PC-9 (cell line): ENCODE results near the gene AOPEP. TPM values are rescaled to one million over a fixed set of nuclear protein-coding genes. Genes with fewer than 3 reads are reported as not detected.
A peak's percentile ranks its signal among the peaks of the same experiment; 100 is the strongest.

Experiments used
- BruUV-seq: library from RNA; stranded (reverse); fragments of 400-500 nt; replicated peaks from 2 replicates; lab custom pipeline; 2021; lab: Mats Ljungman, UMichigan
- CTCF ChIA-PET: fragments of 300-600 bp; sonication (Branson Sonifier 250); formaldehyde crosslinking; loops from one replicate; lab custom pipeline; 2022; ENCODE audit warnings: antibody characterized with exemption; lab: Charles Lee
- POLR2A ChIA-PET: fragments of 300-600 bp; sonication (Branson Sonifier 250); formaldehyde crosslinking; loops from one replicate; lab custom pipeline; 2022; ENCODE audit warnings: antibody characterized with exemption; ENCODE audit not compliant: unreplicated experiment; lab: Charles Lee
- DNase-seq, 2 experiments: peaks; one replicate each; pipeline versions ENCODE4 v3.0.0 to v3.0.0-alpha.2; 2015 to 2022; ENCODE audit warnings: mixed read lengths in 1 of 2
- H2AFZ ChIP-seq: fragments of 200-600 bp; sonication (generic); 2 replicates; pipeline ENCODE4 v1.8.1; 2017; ENCODE audit warnings: antibody characterized with exemption
- H3F3A ChIP-seq: fragments of 200-600 bp; sonication (generic); 2 replicates; pipeline ENCODE4 v1.8.1; 2017; ENCODE audit warnings: antibody characterized with exemption, mild to moderate bottlenecking, low read depth; ENCODE audit not compliant: insufficient read depth
- H3K27ac ChIP-seq: fragments of 200-600 bp; sonication (generic); 2 replicates; pipeline ENCODE4 v1.6.1; 2016; ENCODE audit warnings: mixed run types
- H3K27me3 ChIP-seq: fragments of 200-600 bp; sonication (generic); 2 replicates; pipeline ENCODE4 v1.6.1; 2016; ENCODE audit warnings: low read depth, mixed run types; ENCODE audit not compliant: insufficient read depth
- H3K36me3 ChIP-seq: fragments of 200-600 bp; sonication (generic); 2 replicates; pipeline ENCODE4 v1.6.1; 2016; ENCODE audit warnings: low read depth, mixed run types
- H3K4me1 ChIP-seq: fragments of 200-600 bp; sonication (generic); replicated peaks from 2 replicates; pipeline ENCODE4 v1.6.1; 2016; ENCODE audit warnings: mixed run types; ENCODE audit not compliant: insufficient read depth
- H3K4me2 ChIP-seq: fragments of 200-600 bp; sonication (generic); 2 replicates; pipeline ENCODE4 v1.6.1; 2017; ENCODE audit warnings: mixed run types
- H3K4me3 ChIP-seq: fragments of 200-600 bp; sonication (generic); 2 replicates; pipeline ENCODE4 v1.6.1; 2016; ENCODE audit warnings: mixed run types
- H3K79me2 ChIP-seq: fragments of 200-600 bp; sonication (generic); 2 replicates; pipeline ENCODE4 v1.6.1; 2017; ENCODE audit warnings: low read depth, mixed run types
- H3K9me2 ChIP-seq: fragments of 200-600 bp; sonication (generic); 2 replicates; pipeline ENCODE4 v1.8.1; 2017; ENCODE audit warnings: mild to moderate bottlenecking; ENCODE audit not compliant: insufficient read depth
- H3K9me3 ChIP-seq: fragments of 200-600 bp; sonication (generic); 2 replicates; pipeline ENCODE4 v1.8.1; 2016; ENCODE audit warnings: low read depth; ENCODE audit not compliant: insufficient read depth
- H4K20me1 ChIP-seq: fragments of 200-600 bp; sonication (generic); 2 replicates; pipeline ENCODE4 v1.8.1; 2017; ENCODE audit not compliant: insufficient read depth
- CTCF ChIP-seq: fragments of 200-600 bp; sonication (generic); conservative IDR thresholded peaks from 2 replicates; pipeline ENCODE4 v1.6.1; 2017; ENCODE audit warnings: mixed run types, antibody characterized with exemption, mild to moderate bottlenecking, moderate library complexity
- EZH2 ChIP-seq: fragments of 200-600 bp; sonication (generic); IDR thresholded peaks from 2 replicates; pipeline ENCODE4 v1.8.0; 2017; ENCODE audit warnings: antibody characterized with exemption, low read depth
- intact Hi-C: fragments of 100-400 bp; cut with micrococcal nuclease; formaldehyde crosslinking; loops from one replicate; pipeline ENCODE4 v1.10.0; 2022; ENCODE audit not compliant: unreplicated experiment
- total RNA-seq: library from RNA; stranded (reverse); gene quantifications from 2 replicates; pipeline ENCODE4 v1.2.3, GENCODE V29; 2021

Gene AOPEP
- total RNA-seq, 1 experiment from 2014 or later, result 90.0 TPM

- Histone ChIP-seq H3K9me2 (no peaks in the 10 kb centered on the region), H4K20me1 (peaks cover 64% of the 10 kb centered on the region), H3K36me3 (peaks cover 27% of the 10 kb centered on the region), H3K27ac (peak overlapping the region; percentile 84), H3K4me3 (peak overlapping the region; percentile 75), H3K4me2 (peak overlapping the region; percentile 93), H3K4me1 (peaks cover 45% of the 10 kb centered on the region), H2AFZ (no peak overlapping the region), H3K9me3 (no peaks in the 10 kb centered on the region), H3K27me3 (no peaks in the 10 kb centered on the region), H3K79me2 (peaks cover 97% of the 10 kb centered on the region), H3F3A (peaks cover 77% of the 10 kb centered on the region)
- POLR2A ChIA-PET, result no interaction called here
- no TSS peak for BruUV-seq
- TF ChIP-seq CTCF, result no peak
- peak in 1 of 2 experiments; percentile 40 for DNase-seq
- CTCF ChIA-PET, result no interaction called here
- intact Hi-C loops, result no loop called here
Observed at GRCh38 chr9:95049761-95050160, 323.3 kb downstream of the AOPEP start.

- H3K79me2 ChIP-seq, result peaks cover 100% of the 10 kb centered on the region
- no peak for DNase-seq
Observed at GRCh38 chr9:95053611-95054570, 327.4 kb downstream of the AOPEP start.

GRCh38 chr9:95055334-95055850 lies 328.9 kb downstream of the AOPEP start:
- H3K9me2 ChIP-seq, result no peaks in the 10 kb centered on the region
- H4K20me1 ChIP-seq, result peaks cover 88% of the 10 kb centered on the region
- peaks cover 100% of the 10 kb centered on the region for H3K79me2 ChIP-seq
- 0 out of 2 replicates have a peak overlapping the region, but pooled peaks have one; percentile 8 for H3K27ac ChIP-seq
- H3K27me3 ChIP-seq, result no peaks in the 10 kb centered on the region
- H3F3A ChIP-seq, result peaks cover 42% of the 10 kb centered on the region
- H3K4me2 ChIP-seq, result no peak overlapping the region
- no peak overlapping the region for H2AFZ ChIP-seq
- BruUV-seq, result no TSS peak
- DNase-seq, result no peak
- POLR2A ChIA-PET, result no interaction called here
- intact Hi-C loops, result no loop called here
- CTCF ChIA-PET, result no interaction called here
- no peak for TF ChIP-seq EZH2
- no peak for TF ChIP-seq CTCF
- H3K4me1 ChIP-seq, result peaks cover 11% of the 10 kb centered on the region
- H3K4me3 ChIP-seq, result no peak overlapping the region
- peaks cover 35% of the 10 kb centered on the region; the same call in 1 of the 2 replicates for H3K36me3 ChIP-seq
- no peaks in the 10 kb centered on the region for H3K9me3 ChIP-seq

More at GRCh38 chr9:95053611-95054570, 327.4 kb downstream of the AOPEP start:
- BruUV-seq, result no TSS peak
- POLR2A ChIA-PET, result no interaction called here
- CTCF ChIA-PET, result no interaction called here
- no peaks in the 10 kb centered on the region for H3K27me3 ChIP-seq
- TF ChIP-seq EZH2, result no peak
- no peak for TF ChIP-seq CTCF
- H3K4me2 ChIP-seq, result no peak overlapping the region
- H2AFZ ChIP-seq, result no peak overlapping the region
- H3K9me2 ChIP-seq, result no peaks in the 10 kb centered on the region
- no peak overlapping the region for H3K4me3 ChIP-seq
- peaks cover 26% of the 10 kb centered on the region for H3K4me1 ChIP-seq
- H3K36me3 ChIP-seq, result peaks cover 28% of the 10 kb centered on the region; the same call in 1 of the 2 replicates
- H3K27ac ChIP-seq, result 0 out of 2 replicates have a peak overlapping the region, but pooled peaks have one; percentile 16
- H3K9me3 ChIP-seq, result no peaks in the 10 kb centered on the region
- intact Hi-C loops, result no loop called here
- peaks cover 90% of the 10 kb centered on the region for H4K20me1 ChIP-seq
- H3F3A ChIP-seq, result peaks cover 55% of the 10 kb centered on the region
